Large intestine (tissue), 3 donors: ENCODE results near the gene CD2AP. TPM values are rescaled to one million over a fixed set of nuclear protein-coding genes. Genes with fewer than 3 reads are reported as not detected.

Source experiments
- DNase-seq, 2 donors: peaks; one replicate each; pipeline versions ENCODE4 v3.0.0 to v3.0.0-alpha.2; 2013
- H3K27ac ChIP-seq: one replicate; pipeline ENCODE4 v1.5.1; 2013; ENCODE audit warnings: low read length
- H3K27me3 ChIP-seq: 2 replicates; pipeline ENCODE4 v1.6.1; 2013; ENCODE audit warnings: low read length; ENCODE audit not compliant: control insufficient read depth, insufficient read depth
- H3K36me3 ChIP-seq: 2 replicates; pipeline ENCODE4 v1.6.1; 2013; ENCODE audit warnings: low read length; ENCODE audit not compliant: control insufficient read depth, insufficient read depth
- H3K4me1 ChIP-seq: one replicate; pipeline ENCODE4 v1.6.1; 2013; ENCODE audit warnings: low read length; ENCODE audit not compliant: control insufficient read depth, insufficient read depth
- H3K4me3 ChIP-seq: one replicate; pipeline ENCODE4 v1.5.1; 2013; ENCODE audit warnings: low read length
- H3K9me3 ChIP-seq: one replicate; pipeline ENCODE4 v1.6.1; 2013; ENCODE audit warnings: mild to moderate bottlenecking, low read depth, low read length, moderate library complexity; ENCODE audit not compliant: control insufficient read depth
- WGBS: methylation state at CpG from one replicate; pipeline ENCODE4 v1.1.5; 2013; ENCODE audit warnings: low lambda C conversion rate; ENCODE audit not compliant: insufficient coverage; 5-methylcytosine and 5-hydroxymethylcytosine counted together
- polyA plus RNA-seq: library from polyadenylated mRNA; unstranded; fragments of 120-200 nt; gene quantifications from one replicate; pipeline ENCODE4 v1.2.1, GENCODE V29; 2013

Gene CD2AP
- polyA plus RNA-seq, 1 donor: 54.1 TPM

GRCh38 chr6:47495954-47496545 is 18.5 kb downstream of the CD2AP start:
- Histone ChIP-seq H3K36me3 (no peaks in the 10 kb centered on the region), H3K4me3 (no peak overlapping the region), H3K27ac (no peak overlapping the region), H3K4me1 (peaks cover 2% of the 10 kb centered on the region), H3K9me3 (peaks cover 2% of the 10 kb centered on the region), H3K27me3 (no peaks in the 10 kb centered on the region)
- 22% methylated on average over 1 of the region's 2 CpGs for WGBS
- no peak for DNase-seq

- no peak for DNase-seq
- H3K27me3 ChIP-seq: no peaks in the 10 kb centered on the region
- no peaks in the 10 kb centered on the region for H3K36me3 ChIP-seq
- peaks cover 5% of the 10 kb centered on the region for H3K4me1 ChIP-seq
- no peak overlapping the region for H3K4me3 ChIP-seq
- no peak overlapping the region for H3K27ac ChIP-seq
- 90% methylated on average over 5 of the region's 8 CpGs for WGBS
- H3K9me3 ChIP-seq: peaks cover 2% of the 10 kb centered on the region
Observed at GRCh38 chr6:47496935-47497579, 19.5 kb downstream of the CD2AP start.

DNA sequence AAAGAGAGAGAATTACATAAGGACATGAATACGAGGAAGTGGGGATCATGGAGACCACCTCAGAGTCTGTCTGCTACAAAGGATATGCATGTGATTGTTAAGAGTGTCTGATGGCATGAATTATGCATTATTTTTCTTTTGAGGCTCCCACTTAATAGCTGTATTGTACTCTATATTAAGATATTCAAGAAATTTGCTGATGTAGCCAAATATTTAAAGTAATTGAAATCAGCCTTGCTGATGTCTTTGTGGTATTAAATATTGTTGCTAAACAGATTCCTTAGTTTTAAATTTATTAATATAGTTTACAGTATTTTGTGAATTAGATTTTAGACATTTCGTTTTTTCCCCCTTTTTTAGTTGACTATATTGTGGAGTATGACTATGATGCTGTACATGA is 25.3 kb downstream of the CD2AP start:
- Histone ChIP-seq H3K27ac (no peak overlapping the region), H3K9me3 (peaks cover 4% of the 10 kb centered on the region), H3K36me3 (peaks cover 13% of the 10 kb centered on the region), H3K4me3 (no peak overlapping the region), H3K27me3 (no peaks in the 10 kb centered on the region), H3K4me1 (peaks cover 5% of the 10 kb centered on the region)
- 100% methylated on average over 1 of the region's 2 CpGs for WGBS
- DNase-seq: no peak

- Histone ChIP-seq H3K27ac (no peak overlapping the region), H3K36me3 (peaks cover 13% of the 10 kb centered on the region), H3K27me3 (no peaks in the 10 kb centered on the region), H3K4me1 (no peaks in the 10 kb centered on the region), H3K9me3 (peaks cover 20% of the 10 kb centered on the region), H3K4me3 (no peak overlapping the region)
- no peak for DNase-seq
- WGBS: no CpG with 5 or more reads among the region's 1 CpG
Observed at GRCh38 chr6:47509937-47510336, 32.3 kb downstream of the CD2AP start.

GRCh38 chr6:47512872-47513271 is 35.3 kb downstream of the CD2AP start:
- H3K36me3 ChIP-seq: peaks cover 7% of the 10 kb centered on the region
- H3K27me3 ChIP-seq: no peaks in the 10 kb centered on the region
- no peak overlapping the region for H3K4me3 ChIP-seq
- no peak overlapping the region for H3K27ac ChIP-seq
- no peaks in the 10 kb centered on the region for H3K4me1 ChIP-seq
- no peak for DNase-seq
- peaks cover 18% of the 10 kb centered on the region for H3K9me3 ChIP-seq

DNA sequence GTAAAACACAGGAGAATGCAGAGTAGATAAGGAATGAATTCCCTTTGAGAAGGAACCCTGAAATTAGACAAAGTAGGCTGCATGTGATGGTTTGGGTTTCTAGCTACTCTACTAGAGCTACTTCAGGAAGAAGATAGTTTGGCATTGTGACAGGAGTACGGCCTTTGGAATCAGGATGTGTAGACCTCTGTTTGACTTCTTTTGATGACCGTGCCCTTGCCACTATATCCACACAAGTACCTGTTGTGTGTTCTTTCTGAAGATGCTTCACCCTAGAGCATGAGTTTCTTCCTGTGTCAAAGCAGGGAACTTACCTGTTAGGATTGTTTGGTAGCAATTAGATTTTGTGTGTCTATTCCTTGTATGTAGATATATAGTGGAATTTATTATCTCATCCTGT is 41.7 kb downstream of the CD2AP start:
- H3K27ac ChIP-seq: peak overlapping the region; percentile 70
- peaks cover 19% of the 10 kb centered on the region for H3K4me1 ChIP-seq
- peaks cover 4% of the 10 kb centered on the region for H3K36me3 ChIP-seq
- WGBS: no CpG with 5 or more reads among the region's 2 CpGs
- H3K9me3 ChIP-seq: peaks cover 6% of the 10 kb centered on the region
- peak; percentile 38 to 73 for DNase-seq
- H3K27me3 ChIP-seq: no peaks in the 10 kb centered on the region
- no peak overlapping the region for H3K4me3 ChIP-seq

DNA sequence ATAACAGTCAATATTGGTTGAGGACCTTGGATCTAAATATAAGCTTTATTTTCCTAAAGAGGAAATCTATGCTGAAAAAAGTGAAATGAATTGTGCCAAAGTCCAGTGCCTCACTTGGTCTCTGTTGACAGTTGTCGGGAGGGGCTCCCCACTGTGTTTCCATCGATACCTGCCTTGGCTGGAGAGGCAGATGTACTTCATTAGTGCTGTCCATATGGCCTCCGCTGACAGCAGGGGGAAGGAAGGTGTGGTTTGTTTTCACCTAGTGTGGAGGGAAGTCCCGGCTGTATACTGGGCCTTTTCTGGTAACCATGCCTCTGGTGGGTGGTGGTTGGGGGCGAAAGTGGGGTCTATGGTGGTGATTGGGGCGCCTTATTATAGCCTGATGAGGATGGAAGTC is 42.7 kb downstream of the CD2AP start:
- Histone ChIP-seq H3K27ac (peak overlapping the region; percentile 70), H3K4me3 (no peak overlapping the region), H3K9me3 (no peaks in the 10 kb centered on the region), H3K4me1 (peaks cover 19% of the 10 kb centered on the region), H3K27me3 (no peaks in the 10 kb centered on the region), H3K36me3 (peaks cover 4% of the 10 kb centered on the region)
- WGBS: 100% methylated on average over 1 of the region's 6 CpGs
- DNase-seq: peak; percentile 79 to 90

DNA sequence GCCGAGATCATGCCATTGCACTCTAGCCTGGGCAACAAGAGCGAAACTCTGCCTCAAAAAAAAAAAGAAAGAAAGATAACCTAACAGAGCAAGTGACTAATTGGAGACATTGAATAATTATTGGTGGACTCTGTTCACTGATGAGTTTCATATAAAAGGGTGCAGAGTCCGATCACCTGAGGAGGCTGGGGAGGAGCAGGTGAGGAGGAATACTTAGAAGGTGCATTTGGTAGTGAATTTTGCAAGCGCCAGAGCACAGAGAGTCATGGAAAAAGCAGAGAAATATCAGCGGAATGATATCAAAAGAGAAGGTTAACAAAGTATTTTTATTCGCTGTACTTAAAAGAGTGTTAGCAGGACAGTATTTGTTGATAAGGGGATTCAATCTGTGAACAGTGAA is 44.4 kb downstream of the CD2AP start:
- peak; percentile 81 to 91 for DNase-seq
- Histone ChIP-seq H3K4me3 (peak overlapping the region; percentile 17), H3K27ac (peak overlapping the region; percentile 79), H3K36me3 (peaks cover 4% of the 10 kb centered on the region), H3K9me3 (no peaks in the 10 kb centered on the region), H3K27me3 (no peaks in the 10 kb centered on the region), H3K4me1 (peaks cover 28% of the 10 kb centered on the region)
- WGBS: 21% methylated on average over 2 of the region's 6 CpGs

GRCh38 chr6:47524136-47524845 is 46.7 kb downstream of the CD2AP start:
- peaks cover 24% of the 10 kb centered on the region for H3K4me1 ChIP-seq
- peak; percentile 19 to 52 for DNase-seq
- H3K9me3 ChIP-seq: no peaks in the 10 kb centered on the region
- H3K36me3 ChIP-seq: peaks cover 8% of the 10 kb centered on the region
- 59% methylated on average over 2 of the region's 3 CpGs for WGBS
- H3K27ac ChIP-seq: peak overlapping the region; percentile 86
- no peaks in the 10 kb centered on the region for H3K27me3 ChIP-seq
- H3K4me3 ChIP-seq: no peak overlapping the region

DNA sequence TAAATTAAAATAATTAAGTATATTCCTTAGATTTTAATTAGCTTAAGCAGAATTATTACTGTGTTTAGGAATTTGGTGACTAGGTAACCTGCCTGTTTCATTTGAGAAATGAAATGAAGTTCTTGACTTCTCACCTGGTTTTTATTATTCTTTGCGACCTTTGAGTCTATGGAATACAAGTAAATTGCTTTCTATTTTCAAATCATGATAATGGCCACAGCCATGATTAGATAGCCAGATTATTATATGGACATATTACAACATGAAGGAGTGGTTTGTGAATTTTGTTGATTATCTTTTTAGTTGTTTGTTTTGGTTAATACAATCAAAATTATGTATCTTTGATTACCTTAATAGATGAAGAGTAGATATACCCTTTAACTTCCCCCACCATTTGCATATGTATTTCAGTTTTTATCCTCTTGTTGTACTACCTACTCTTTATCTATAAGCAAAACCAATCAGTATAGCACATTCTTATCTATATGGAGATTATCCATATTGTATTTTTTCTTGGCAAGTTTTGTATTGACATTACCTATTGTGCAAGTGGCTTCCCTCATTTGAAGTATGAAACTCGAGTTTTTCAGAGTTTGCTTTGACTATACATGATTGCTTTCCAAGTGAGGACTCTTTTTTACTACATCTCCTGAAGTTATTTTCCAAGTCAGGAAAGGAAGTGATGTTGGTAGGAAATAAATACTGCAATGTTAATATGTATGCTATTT is 47.9 kb downstream of the CD2AP start:
- peaks cover 11% of the 10 kb centered on the region for H3K36me3 ChIP-seq
- peak; percentile 29 to 77 for DNase-seq
- H3K9me3 ChIP-seq: no peaks in the 10 kb centered on the region
- peaks cover 13% of the 10 kb centered on the region for H3K4me1 ChIP-seq
- no peaks in the 10 kb centered on the region for H3K27me3 ChIP-seq
- 0% methylated on average over 1 of the region's 2 CpGs for WGBS
- H3K27ac ChIP-seq: peak overlapping the region; percentile 86
- no peak overlapping the region for H3K4me3 ChIP-seq
